ENCODE measurements around the gene TBX10.

- no peak for TF ChIP-seq POLR2AphosphoS5 (IDR thresholded peaks at IDR 0.05; ENCODE audit: borderline replicate concordance, low read depth, low read length)
- no peak for TF ChIP-seq EZH2 (IDR thresholded peaks at IDR 0.05)
These were observed 11.5 kb downstream of the TBX10 start for GRCh38 chr11:67627812-67628624.
